HPDE6-E6E7 (cell line): Measurements from ENCODE around the gene HGFAC.

Experiments used
- DNase-seq: peaks from one replicate; pipeline ENCODE4 v3.0.0; 2011; ENCODE audit warnings: missing footprints; ENCODE audit errors: extremely low spot score

HGFAC gene

GRCh38 chr4:3462321-3462789 is 20.6 kb downstream of the HGFAC start:
- DNase-seq: no peak

- no peak for DNase-seq
Observed at GRCh38 chr4:3462790-3463415, 21.1 kb downstream of the HGFAC start, which contains the start of gene DOK7. Gene DOK7 (plus strand): TSS chr4:3463306. CDS start chr4:3463376, 70 bp downstream.

GRCh38 chr4:3463556-3464348 is 22.0 kb downstream of the HGFAC start:
- DNase-seq: no peak

GRCh38 chr4:3464349-3464905 is 22.7 kb downstream of the HGFAC start:
- DNase-seq: no peak

- DNase-seq: no peak
Observed at GRCh38 chr4:3464911-3465697, 23.3 kb downstream of the HGFAC start.

- no peak for DNase-seq
Observed at GRCh38 chr4:3465698-3466671, 24.2 kb downstream of the HGFAC start.

- no peak for DNase-seq
Observed at GRCh38 chr4:3466691-3467600, 25.2 kb downstream of the HGFAC start.

GRCh38 chr4:3467601-3468031 is 25.8 kb downstream of the HGFAC start:
- no peak for DNase-seq

- DNase-seq: no peak
Observed at GRCh38 chr4:3468154-3468553, 26.4 kb downstream of the HGFAC start.

- no peak for DNase-seq
Observed at GRCh38 chr4:3468804-3469203, 27.0 kb downstream of the HGFAC start.

- no peak for DNase-seq
Observed at GRCh38 chr4:3469386-3470243, 27.8 kb downstream of the HGFAC start.

- DNase-seq: no peak
Observed at GRCh38 chr4:3470244-3471097, 28.7 kb downstream of the HGFAC start.

GRCh38 chr4:3471098-3471760 is 29.5 kb downstream of the HGFAC start:
- no peak for DNase-seq

GRCh38 chr4:3471886-3472285 is 30.1 kb downstream of the HGFAC start:
- DNase-seq: no peak

- DNase-seq: no peak
Observed at GRCh38 chr4:3472411-3473141, 30.8 kb downstream of the HGFAC start.

- DNase-seq: no peak
Observed at GRCh38 chr4:3473181-3473950, 31.6 kb downstream of the HGFAC start.
